Measurements from ENCODE around the gene TINAG.

Gene TINAG, protein sequence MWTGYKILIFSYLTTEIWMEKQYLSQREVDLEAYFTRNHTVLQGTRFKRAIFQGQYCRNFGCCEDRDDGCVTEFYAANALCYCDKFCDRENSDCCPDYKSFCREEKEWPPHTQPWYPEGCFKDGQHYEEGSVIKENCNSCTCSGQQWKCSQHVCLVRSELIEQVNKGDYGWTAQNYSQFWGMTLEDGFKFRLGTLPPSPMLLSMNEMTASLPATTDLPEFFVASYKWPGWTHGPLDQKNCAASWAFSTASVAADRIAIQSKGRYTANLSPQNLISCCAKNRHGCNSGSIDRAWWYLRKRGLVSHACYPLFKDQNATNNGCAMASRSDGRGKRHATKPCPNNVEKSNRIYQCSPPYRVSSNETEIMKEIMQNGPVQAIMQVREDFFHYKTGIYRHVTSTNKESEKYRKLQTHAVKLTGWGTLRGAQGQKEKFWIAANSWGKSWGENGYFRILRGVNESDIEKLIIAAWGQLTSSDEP

DNA sequence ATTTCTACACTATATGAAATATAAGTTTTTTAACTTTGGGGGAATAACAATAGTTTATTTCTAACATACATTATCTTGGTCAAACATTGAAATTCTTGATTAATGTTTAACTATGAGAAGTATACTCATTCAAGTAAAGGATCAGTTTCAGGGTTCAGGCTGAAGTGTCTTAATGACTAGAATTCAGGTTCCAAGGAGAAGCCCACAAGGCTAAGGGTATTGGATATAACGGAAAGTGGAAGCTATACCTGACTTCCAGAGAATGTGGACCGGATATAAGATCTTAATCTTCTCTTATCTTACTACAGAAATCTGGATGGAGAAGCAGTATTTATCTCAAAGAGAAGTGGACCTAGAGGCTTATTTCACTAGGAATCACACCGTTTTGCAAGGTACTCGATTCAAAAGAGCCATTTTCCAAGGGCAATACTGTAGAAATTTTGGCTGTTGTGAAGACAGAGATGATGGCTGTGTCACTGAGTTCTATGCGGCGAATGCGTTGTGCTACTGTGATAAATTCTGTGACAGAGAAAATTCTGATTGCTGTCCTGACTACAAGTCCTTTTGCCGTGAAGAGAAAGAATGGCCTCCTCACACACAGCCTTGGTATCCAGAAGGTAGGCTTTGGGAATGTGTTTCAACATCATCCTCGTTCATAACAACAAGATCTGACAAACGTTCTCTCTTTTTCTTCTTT lies at the start of gene TINAG:
TSS of gene TINAG (plus strand) at position 153 of the 697 bp plus-strand sequence. CDS start at position 263, 110 bp downstream.
- no peak for DNase-seq
- H3K27me3 ChIP-seq (ENCODE audit: insufficient read depth, low read depth, severe bottlenecking): peaks cover 19% of the 10 kb centered on the region
- H3K27ac ChIP-seq: no peak within 1 kb of the TSS
- TF ChIP-seq, protein P1, sequence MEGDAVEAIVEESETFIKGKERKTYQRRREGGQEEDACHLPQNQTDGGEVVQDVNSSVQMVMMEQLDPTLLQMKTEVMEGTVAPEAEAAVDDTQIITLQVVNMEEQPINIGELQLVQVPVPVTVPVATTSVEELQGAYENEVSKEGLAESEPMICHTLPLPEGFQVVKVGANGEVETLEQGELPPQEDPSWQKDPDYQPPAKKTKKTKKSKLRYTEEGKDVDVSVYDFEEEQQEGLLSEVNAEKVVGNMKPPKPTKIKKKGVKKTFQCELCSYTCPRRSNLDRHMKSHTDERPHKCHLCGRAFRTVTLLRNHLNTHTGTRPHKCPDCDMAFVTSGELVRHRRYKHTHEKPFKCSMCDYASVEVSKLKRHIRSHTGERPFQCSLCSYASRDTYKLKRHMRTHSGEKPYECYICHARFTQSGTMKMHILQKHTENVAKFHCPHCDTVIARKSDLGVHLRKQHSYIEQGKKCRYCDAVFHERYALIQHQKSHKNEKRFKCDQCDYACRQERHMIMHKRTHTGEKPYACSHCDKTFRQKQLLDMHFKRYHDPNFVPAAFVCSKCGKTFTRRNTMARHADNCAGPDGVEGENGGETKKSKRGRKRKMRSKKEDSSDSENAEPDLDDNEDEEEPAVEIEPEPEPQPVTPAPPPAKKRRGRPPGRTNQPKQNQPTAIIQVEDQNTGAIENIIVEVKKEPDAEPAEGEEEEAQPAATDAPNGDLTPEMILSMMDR (IDR thresholded peaks at IDR 0.05; ENCODE audit: low read depth, low read length): no peak
- H3K4me3 ChIP-seq (ENCODE audit: low read depth, low read length): no peak within 1 kb of the TSS
- H3K9me3 ChIP-seq (ENCODE audit: severe bottlenecking): no peaks in the 10 kb centered on the region
- no peaks in the 10 kb centered on the region for H3K36me3 ChIP-seq

DNA sequence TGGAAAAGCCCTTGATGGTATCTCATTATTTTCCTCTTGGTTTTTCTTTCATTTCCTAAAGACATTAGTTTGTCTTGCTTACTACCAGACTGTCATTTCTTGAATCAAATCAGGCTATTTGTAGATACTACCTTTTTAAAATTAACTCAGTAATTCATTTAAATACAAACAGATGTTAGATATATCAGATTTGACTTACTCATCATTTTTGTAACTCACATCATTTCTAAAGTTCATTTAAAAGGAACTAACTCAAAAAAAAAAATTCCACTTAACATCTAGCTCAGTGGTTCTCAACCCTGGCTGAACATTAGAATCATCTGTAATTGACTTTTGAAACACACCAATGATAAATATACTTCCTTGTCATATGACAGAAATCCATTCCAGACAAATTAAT lies 48.2 kb upstream of the TINAG start:
- TF ChIP-seq, protein P1 (IDR thresholded peaks at IDR 0.05; ENCODE audit: low read depth, low read length): no peak
- Histone ChIP-seq H3K4me3 (ENCODE audit: low read depth, low read length) (no peak overlapping the region), H3K27me3 (ENCODE audit: insufficient read depth, low read depth, severe bottlenecking) (peaks cover 15% of the 10 kb centered on the region), H3K9me3 (ENCODE audit: severe bottlenecking) (no peaks in the 10 kb centered on the region), H3K36me3 (no peaks in the 10 kb centered on the region), H3K27ac (no peak overlapping the region)
- DNase-seq: no peak

DNA sequence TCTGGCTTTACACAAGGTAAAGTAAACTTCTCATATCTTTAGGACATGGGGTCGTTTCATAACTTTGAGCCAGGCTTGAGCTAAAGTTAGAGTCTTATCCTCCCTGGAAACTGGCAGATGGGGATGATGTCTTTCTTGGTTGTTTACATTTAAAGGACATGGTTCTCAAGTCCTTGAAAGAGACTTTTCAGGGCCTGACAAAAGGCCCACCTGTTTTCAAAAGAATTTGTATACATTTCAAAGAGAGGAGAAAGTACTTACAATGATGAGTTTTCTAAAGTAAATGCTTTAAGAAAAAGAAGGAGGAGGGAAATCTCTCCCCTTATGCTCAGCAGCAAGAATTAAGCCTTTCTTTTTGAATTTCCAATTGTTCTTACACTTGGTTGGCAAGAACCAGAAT lies 45.7 kb upstream of the TINAG start:
- Histone ChIP-seq H3K27me3 (ENCODE audit: insufficient read depth, low read depth, severe bottlenecking) (peaks cover 29% of the 10 kb centered on the region), H3K9me3 (ENCODE audit: severe bottlenecking) (no peaks in the 10 kb centered on the region), H3K27ac (no peak overlapping the region), H3K4me3 (ENCODE audit: low read depth, low read length) (no peak overlapping the region), H3K36me3 (no peaks in the 10 kb centered on the region)
- TF ChIP-seq, protein P1 (IDR thresholded peaks at IDR 0.05; ENCODE audit: low read depth, low read length): no peak
- DNase-seq: no peak

DNA sequence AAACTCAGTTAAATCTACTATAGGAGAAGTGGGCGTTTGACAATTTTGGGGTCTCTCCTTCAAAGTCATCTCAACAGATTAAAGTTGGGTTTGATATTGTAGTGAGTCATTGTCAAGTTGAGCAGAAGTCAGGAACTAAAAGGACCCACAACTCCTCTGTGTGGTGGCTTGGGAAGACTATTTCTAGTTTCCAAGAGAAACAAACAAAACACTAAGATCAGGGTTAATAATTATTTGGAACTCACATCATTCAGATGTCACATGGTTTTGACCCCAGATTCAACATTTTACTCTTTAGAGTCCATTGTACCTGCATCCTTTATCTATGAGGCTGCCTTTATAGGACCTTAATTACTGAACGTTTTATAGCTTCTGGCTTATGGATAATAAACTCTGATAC lies 45.3 kb upstream of the TINAG start:
- TF ChIP-seq, protein P1 (IDR thresholded peaks at IDR 0.05; ENCODE audit: low read depth, low read length): no peak
- Histone ChIP-seq H3K4me3 (ENCODE audit: low read depth, low read length) (no peak overlapping the region), H3K27ac (no peak overlapping the region)

DNA sequence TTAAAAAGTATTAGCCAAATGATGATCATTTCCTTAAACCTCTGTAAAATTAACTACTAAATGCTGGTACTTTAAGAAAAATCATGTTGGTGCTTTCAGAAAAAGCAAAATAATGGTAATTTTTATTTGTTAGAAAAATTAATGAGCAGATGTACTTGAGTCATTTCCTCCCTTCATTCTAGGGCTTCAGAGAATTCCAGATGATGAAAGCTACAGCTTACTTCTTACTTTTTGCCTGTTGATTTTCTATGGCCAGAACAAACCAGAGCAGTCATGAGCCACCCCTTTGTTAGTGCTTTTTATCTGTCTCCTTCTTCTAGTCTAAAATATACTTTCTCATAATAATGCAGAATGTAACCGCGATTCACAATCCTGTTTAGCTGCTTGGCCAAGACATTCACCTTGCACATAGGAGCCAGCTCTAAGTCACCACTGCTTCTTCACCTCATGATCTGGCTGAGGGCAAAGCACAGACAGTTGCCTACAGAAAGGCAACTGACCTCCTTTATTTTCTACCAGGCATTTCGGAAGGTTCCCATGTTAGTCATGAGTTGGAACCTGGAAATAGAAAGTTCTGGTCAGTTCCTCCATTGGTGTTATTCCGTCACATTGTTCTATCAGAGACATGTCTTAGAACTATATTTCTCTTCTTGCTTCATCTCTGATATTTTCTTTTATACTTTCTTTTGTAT lies 43.5 kb upstream of the TINAG start:
- Histone ChIP-seq H3K4me3 (ENCODE audit: low read depth, low read length) (no peak overlapping the region), H3K27ac (no peak overlapping the region), H3K27me3 (ENCODE audit: insufficient read depth, low read depth, severe bottlenecking) (peaks cover 36% of the 10 kb centered on the region), H3K9me3 (ENCODE audit: severe bottlenecking) (no peaks in the 10 kb centered on the region), H3K36me3 (no peaks in the 10 kb centered on the region)
- DNase-seq: no peak
- TF ChIP-seq, protein P1 (IDR thresholded peaks at IDR 0.05; ENCODE audit: low read depth, low read length): no peak

More for the DNA sequence above, 45.3 kb upstream of the TINAG start:
- Histone ChIP-seq H3K9me3 (ENCODE audit: severe bottlenecking) (no peaks in the 10 kb centered on the region), H3K36me3 (no peaks in the 10 kb centered on the region), H3K27me3 (ENCODE audit: insufficient read depth, low read depth, severe bottlenecking) (peaks cover 29% of the 10 kb centered on the region)
- no peak for DNase-seq

Data from WERI-Rb-1 (cell line).